ENCODE measurements around the gene PSMB2.
A peak's percentile ranks its signal among the peaks of the same experiment; 100 is the strongest.
"Not testable (repeated sequence)": the region's sequence is repeated elsewhere in the genome, so short reads cannot be mapped to it uniquely, and the experiment has no call there.

PSMB2 gene

GRCh38 chr1:35641233-35641866 lies at the start of gene PSMB2:
Gene PSMB2 (minus strand): TSS chr1:35641526. CDS start chr1:35641432, 94 bp downstream.
- DNase-seq: peak; percentile 95
- in situ Hi-C loops (cut with MboI; ENCODE audit: low pct_unique_long_range_greater_than_20kb, low sequenced_read_pairs): no loop called here

DNA sequence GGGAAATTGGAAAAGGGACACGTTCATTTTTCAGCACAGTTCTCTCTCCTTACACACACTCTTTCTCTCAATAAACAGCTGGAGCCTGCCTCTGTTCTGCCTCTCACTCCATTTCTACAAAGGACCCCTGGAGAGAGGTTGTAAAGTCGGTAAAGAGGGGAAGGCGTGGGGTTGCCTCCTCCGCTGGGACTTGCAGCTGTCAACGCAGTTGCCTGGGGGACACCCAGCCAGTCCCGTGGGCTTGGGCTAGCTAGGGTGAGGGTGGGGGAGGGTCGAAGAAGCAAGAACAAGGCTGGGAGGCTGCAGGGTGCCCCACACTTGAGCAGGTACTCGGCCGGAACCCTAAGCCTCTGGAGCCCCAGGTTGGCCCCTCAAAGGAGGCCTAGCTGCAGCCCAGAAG lies 49.8 kb upstream of the PSMB2 start:
- no peak for DNase-seq
- in situ Hi-C loops (cut with MboI; ENCODE audit: low pct_unique_long_range_greater_than_20kb, low sequenced_read_pairs): no loop called here

GRCh38 chr1:35690103-35690502 lies 48.8 kb upstream of the PSMB2 start:
- in situ Hi-C loops (cut with MboI; ENCODE audit: low pct_unique_long_range_greater_than_20kb, low sequenced_read_pairs); DNase-seq: not testable (repeated sequence)

- no peak for DNase-seq
- in situ Hi-C loops (cut with MboI; ENCODE audit: low pct_unique_long_range_greater_than_20kb, low sequenced_read_pairs): no loop called here
Observed at GRCh38 chr1:35688161-35688560, 46.8 kb upstream of the PSMB2 start.

- no peak for DNase-seq
- in situ Hi-C loops (cut with MboI; ENCODE audit: low pct_unique_long_range_greater_than_20kb, low sequenced_read_pairs): no loop called here
Observed at GRCh38 chr1:35683012-35683411, 41.7 kb upstream of the PSMB2 start.

DNA sequence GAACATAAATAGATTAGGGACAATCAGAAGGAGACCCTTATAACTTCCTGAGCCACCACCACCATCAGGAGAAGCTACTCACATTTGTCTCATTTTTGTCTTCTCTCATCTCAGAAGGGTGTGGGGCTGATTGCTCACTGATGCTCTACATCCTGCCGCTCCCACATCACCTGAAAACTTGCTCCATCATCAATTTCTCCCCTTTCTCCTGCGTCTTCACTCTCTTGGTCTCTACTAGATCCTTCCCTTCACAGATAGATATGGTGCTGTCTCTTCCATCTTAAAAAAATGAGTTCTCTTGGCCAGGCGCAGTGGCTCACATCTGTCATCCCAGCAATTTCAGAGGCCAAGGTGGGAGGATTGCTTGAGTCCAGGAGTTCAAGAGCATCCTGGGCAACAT lies 38.9 kb upstream of the PSMB2 start:
- no peak for DNase-seq
- in situ Hi-C loops (cut with MboI; ENCODE audit: low pct_unique_long_range_greater_than_20kb, low sequenced_read_pairs): no loop called here

- in situ Hi-C loops (cut with MboI; ENCODE audit: low pct_unique_long_range_greater_than_20kb, low sequenced_read_pairs): no loop called here
- no peak for DNase-seq
Observed at GRCh38 chr1:35675773-35676172, 34.4 kb upstream of the PSMB2 start.

DNA sequence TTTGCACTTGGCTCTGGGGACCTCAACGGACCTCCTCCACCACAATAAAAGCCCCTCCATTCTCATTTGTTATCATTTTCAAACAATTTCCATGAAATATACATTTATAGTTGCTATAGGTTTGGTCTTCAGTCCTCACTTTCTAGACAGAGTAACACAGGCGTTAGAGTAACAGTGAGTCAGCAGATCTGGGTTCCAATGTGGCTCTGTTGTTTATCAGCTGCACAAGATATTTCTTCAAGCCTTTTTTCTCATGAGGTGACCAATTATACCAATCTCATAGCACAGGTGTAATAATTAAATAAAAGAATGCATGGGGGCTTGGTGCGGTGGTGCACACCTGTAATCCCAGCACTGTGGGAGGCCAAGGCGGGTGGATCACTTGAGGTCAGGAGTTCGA lies 32.8 kb upstream of the PSMB2 start:
- DNase-seq: no peak
- in situ Hi-C loops (cut with MboI; ENCODE audit: low pct_unique_long_range_greater_than_20kb, low sequenced_read_pairs): no loop called here

- DNase-seq: no peak
- in situ Hi-C loops (cut with MboI; ENCODE audit: low pct_unique_long_range_greater_than_20kb, low sequenced_read_pairs): no loop called here
Observed at GRCh38 chr1:35672116-35672515, 30.8 kb upstream of the PSMB2 start.

- in situ Hi-C loops (cut with MboI; ENCODE audit: low pct_unique_long_range_greater_than_20kb, low sequenced_read_pairs): no loop called here
- no peak for DNase-seq
Observed at GRCh38 chr1:35668506-35668905, 27.2 kb upstream of the PSMB2 start.

DNA sequence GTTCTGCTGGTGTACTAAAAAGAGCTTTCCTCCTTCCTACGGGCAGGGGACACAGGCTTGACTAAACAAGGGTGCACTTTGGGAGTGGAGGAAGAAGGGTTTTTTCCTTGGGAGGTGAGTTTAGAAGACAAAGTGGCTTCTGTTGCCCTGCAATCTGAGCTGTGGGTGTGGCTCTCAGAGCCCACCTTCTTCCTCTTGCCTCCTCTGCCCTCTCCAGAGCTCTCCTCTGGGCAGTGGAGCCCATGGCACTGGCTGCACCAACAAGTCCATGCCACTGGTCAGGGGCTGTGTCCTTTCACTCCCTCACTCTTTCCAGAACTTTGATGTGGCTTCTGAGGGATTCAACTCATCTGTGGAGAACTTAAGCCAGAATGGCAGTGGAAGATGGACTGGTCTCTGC lies 25.6 kb upstream of the PSMB2 start:
- no peak for DNase-seq
- in situ Hi-C loops (cut with MboI; ENCODE audit: low pct_unique_long_range_greater_than_20kb, low sequenced_read_pairs): no loop called here

- no peak for DNase-seq
- in situ Hi-C loops (cut with MboI; ENCODE audit: low pct_unique_long_range_greater_than_20kb, low sequenced_read_pairs): no loop called here
Observed at GRCh38 chr1:35666216-35666615, 24.9 kb upstream of the PSMB2 start.

DNA sequence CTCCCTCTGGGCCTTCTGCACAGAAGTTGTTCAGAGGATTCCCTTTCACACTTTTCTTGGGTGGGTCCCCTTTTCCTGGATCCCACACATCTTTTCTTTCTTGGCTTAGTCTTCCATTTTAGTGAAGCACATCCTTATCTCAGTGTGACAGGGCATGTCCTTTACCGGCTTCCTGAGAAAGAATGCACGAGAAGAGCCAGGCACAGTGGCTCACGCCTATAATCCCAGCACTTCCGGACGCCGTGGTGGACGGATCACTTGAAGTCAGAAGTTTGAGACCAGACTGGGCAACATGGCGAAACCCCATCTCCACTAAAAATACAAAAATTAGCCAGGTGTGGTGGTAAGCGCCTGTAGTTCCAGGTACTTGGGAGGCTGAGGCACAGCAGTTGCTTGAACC lies 22.1 kb upstream of the PSMB2 start:
- in situ Hi-C loops (cut with MboI; ENCODE audit: low pct_unique_long_range_greater_than_20kb, low sequenced_read_pairs): no loop called here
- DNase-seq: no peak

GRCh38 chr1:35661474-35661795 lies 20.1 kb upstream of the PSMB2 start:
- in situ Hi-C loops (cut with MboI; ENCODE audit: low pct_unique_long_range_greater_than_20kb, low sequenced_read_pairs): no loop called here

DNA sequence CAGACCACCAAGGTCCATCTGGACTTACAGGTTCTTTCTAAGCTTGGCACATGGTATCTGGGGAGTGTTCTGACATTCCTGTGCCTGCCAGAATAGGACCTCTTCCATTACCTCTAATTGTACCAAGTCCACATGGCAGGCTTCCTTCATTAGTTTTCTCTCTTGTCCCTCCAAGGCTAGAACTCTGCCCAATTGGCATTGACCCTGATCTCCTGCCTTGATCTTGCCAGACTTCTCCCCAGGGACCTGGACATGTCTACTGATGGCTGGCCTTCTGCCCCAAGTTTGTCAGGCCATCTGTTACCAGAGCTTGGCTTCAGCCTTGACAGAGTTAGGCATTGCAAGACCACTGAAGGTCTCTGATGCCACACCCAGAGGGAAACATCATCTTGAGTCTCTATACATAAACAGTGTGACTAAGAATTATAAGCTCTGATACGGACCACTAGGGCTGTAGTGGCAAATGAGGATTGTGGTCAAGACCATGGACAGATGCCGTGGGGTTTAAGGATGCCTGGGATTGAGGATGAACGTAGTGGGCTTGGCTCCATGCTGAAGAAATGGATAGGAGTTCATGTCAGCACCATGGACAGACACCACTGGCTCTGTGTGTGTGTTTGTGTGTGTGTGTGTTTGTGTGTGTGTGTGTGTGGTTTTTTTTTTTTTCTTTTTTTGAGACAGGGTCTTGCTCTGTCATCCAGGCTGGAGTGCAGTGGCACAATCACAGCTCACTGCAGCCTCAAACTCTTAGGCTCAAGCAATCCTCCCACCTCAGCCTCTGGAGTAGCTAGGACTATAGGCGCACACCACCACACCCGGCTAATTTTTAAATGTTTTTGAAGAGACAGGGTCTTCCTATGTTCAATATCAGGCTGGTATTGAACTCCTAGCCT lies 19.5 kb upstream of the PSMB2 start:
- peak; percentile 48 for DNase-seq
- in situ Hi-C loops (cut with MboI; ENCODE audit: low pct_unique_long_range_greater_than_20kb, low sequenced_read_pairs): no loop called here

More at GRCh38 chr1:35661474-35661795, 20.1 kb upstream of the PSMB2 start:
- no peak for DNase-seq

- DNase-seq: no peak
- in situ Hi-C loops (cut with MboI; ENCODE audit: low pct_unique_long_range_greater_than_20kb, low sequenced_read_pairs): no loop called here
Observed at GRCh38 chr1:35659589-35659988, 18.3 kb upstream of the PSMB2 start.

DNA sequence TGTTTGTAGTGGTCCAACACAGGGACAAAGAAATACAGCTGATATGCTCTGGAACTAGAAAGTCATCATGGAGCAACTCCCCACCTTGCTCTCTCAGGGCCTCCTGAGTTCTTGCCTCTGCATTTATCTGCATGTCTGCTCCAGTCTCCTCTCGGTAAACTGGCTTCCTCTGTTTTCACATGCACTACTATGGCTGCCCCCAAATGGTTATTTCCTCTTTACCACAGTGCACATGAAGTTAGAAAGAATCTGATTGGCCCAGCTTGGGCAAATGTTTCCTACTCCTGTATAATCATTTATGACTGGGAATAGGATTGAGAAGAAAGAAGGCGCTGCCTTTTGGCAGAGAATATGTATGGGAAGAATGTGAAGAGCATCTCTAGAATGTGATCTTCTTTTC lies 16.5 kb upstream of the PSMB2 start:
- DNase-seq: peak; percentile 38
- in situ Hi-C loops (cut with MboI; ENCODE audit: low pct_unique_long_range_greater_than_20kb, low sequenced_read_pairs): no loop called here

DNA sequence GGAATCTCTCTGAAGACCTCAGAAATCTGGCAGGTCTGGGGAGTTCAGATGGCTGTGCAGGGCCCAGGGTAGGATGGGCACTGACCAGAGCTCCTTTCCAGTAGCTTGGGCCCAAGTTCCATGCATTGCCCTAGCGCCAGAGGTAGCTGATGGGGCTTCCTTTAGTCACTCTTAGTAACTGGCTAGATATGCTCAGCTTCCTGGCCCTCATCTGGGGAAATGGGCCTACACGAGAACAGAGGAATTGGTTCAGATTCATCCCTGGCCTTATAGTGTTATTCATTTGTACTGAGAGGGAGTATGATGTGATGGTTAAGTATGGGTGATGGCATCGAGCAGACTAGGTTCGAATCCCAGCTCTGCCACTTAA lies 15.5 kb upstream of the PSMB2 start:
- in situ Hi-C loops (cut with MboI; ENCODE audit: low pct_unique_long_range_greater_than_20kb, low sequenced_read_pairs): no loop called here
- DNase-seq: no peak

DNA sequence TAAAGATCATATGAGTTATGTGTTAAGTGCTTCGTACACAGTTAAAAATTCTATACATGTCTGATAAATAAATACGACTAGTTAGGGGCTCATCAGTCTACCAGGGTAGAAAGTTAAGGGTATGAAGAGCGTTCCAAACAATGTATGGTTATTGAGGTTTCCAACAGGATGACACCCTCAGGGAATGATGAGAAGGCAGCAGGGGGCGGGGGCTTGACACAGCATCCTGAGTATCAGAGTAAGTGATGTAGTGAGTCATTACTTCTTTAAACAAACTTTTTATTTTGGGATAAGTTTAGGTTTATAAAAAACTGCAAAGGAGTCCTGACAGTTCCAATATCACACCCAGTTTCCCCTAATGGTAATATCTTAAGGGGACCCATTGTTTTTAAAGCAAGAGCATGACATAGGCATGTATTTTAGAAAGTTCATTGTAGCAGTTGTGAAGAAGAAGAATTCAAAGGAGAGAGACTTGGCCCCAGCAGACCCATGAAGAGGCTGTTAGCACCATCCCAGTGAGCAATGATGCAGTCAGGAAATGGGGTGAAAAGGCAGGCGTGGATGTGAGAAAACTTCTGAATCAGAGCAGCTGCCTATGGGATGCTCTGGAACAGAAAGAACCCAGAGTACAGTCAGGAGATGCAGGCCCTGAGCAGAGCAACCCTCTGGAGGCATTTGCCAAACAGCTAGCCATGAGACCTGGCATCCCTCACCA lies 15.0 kb upstream of the PSMB2 start:
- in situ Hi-C loops (cut with MboI; ENCODE audit: low pct_unique_long_range_greater_than_20kb, low sequenced_read_pairs): no loop called here
- DNase-seq: no peak

- no peak for DNase-seq
- in situ Hi-C loops (cut with MboI; ENCODE audit: low pct_unique_long_range_greater_than_20kb, low sequenced_read_pairs): no loop called here
Observed at GRCh38 chr1:35655196-35655595, 13.9 kb upstream of the PSMB2 start.

Data from KBM-7 (cell line).